Measurements from ENCODE around the gene DRD4.

DRD4 gene

DNA sequence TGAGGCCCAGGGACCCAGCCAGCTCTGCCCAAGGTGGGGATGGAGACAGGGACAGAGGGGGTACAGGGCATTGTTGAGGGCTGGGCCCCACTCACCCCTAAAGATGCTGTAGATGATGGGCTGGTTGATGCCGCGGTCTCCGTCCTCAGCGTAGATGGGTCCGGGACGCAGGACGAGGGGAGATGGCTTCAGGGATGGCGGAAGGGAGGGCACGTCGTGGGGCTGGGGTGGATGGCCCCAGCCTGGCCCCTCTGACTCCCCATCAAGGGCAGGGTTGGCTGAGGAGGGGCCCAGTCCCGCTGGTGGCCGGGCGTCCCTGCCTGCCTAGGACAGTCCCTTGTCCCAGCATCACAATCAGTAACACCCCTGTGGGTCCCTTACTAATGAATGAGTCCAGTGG lies 16.9 kb upstream of the DRD4 start:
- intact Hi-C loops (cut with DNase I; ENCODE audit: low total_unique reads): no loop called here
- DNase-seq: no peak
- Histone ChIP-seq H3K27me3 (peaks cover 0 to 5% of the 10 kb centered on the region in 2 donors), H3K27ac (no peak overlapping the region), H3K4me1 (peaks cover 0 to 8% (median 4%) of the 10 kb centered on the region in 4 donors), H3K4me3 (no peak overlapping the region), H3K36me3 (peaks cover 0 to 46% (median 5%) of the 10 kb centered on the region in 3 donors), H3K9me3 (no peaks in the 10 kb centered on the region)
- no peak for TF ChIP-seq CTCF (IDR thresholded peaks at IDR 0.05)

DNA sequence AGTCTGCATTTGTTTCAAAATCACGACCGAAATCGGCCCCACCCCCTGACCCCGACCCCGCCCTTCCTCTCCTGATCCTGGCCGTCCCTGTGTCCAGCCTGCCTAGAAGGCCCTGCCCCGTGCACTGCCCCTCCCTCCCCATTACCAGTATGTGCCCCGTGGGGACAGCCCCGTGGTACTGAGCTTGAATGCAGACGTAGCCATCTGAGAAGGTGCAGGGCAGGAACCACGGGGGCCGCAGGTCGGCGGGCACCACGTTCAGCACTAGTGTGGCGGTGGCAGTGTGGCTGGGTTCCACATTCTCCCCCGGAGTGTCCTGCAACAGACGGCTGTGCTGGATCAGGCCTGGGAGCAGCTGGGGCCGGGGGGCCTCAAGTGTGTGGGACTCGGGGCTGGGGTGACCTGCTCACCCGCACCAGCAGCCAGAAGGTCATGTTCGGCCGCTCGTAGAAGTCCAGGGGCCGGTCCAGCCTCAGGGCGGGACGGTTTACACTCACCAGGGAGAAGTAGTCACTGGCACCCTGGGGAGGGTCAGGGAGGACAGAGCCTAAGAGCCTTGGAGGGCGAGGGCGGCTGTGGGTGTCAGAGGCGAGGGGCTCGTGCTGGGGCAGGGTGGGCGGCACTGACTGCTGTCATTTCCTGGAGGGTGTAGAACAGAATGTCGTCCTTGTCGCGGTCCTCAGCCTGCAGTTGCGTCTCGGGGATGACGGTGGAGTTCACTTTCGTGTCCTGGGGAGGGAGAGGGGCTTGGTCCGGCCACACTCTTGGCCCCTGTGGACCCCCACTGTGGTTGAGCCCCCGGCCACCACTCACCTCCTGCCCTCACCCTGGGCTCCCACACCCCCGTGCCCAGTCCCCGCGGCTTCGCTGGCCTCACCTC lies 15.9 kb upstream of the DRD4 start:
- Histone ChIP-seq H3K9me3 (no peaks in the 10 kb centered on the region), H3K4me3 (no peak overlapping the region), H3K36me3 (peaks cover 0 to 46% (median 5%) of the 10 kb centered on the region in 3 donors), H3K27me3 (peaks cover 0 to 5% of the 10 kb centered on the region in 2 donors), H3K4me1 (peaks cover 0 to 3% (median 2%) of the 10 kb centered on the region in 4 donors), H3K27ac (no peak overlapping the region)
- intact Hi-C loops (cut with DNase I; ENCODE audit: low total_unique reads): no loop called here
- DNase-seq: no peak
- no peak for TF ChIP-seq CTCF (IDR thresholded peaks at IDR 0.05)

GRCh38 chr11:621838-622237 lies 15.2 kb upstream of the DRD4 start:
- H3K9me3 ChIP-seq: no peaks in the 10 kb centered on the region
- H3K36me3 ChIP-seq: peaks cover 0 to 46% (median 5%) of the 10 kb centered on the region in 3 donors
- H3K4me1 ChIP-seq: peaks cover 0 to 7% (median 1%) of the 10 kb centered on the region in 4 donors
- no peak for TF ChIP-seq CTCF (IDR thresholded peaks at IDR 0.05)
- no peak for DNase-seq
- H3K27ac ChIP-seq: no peak overlapping the region
- intact Hi-C loops (cut with DNase I; ENCODE audit: low total_unique reads): no loop called here
- peaks cover 0 to 5% of the 10 kb centered on the region in 2 donors for H3K27me3 ChIP-seq
- H3K4me3 ChIP-seq: no peak overlapping the region

DNA sequence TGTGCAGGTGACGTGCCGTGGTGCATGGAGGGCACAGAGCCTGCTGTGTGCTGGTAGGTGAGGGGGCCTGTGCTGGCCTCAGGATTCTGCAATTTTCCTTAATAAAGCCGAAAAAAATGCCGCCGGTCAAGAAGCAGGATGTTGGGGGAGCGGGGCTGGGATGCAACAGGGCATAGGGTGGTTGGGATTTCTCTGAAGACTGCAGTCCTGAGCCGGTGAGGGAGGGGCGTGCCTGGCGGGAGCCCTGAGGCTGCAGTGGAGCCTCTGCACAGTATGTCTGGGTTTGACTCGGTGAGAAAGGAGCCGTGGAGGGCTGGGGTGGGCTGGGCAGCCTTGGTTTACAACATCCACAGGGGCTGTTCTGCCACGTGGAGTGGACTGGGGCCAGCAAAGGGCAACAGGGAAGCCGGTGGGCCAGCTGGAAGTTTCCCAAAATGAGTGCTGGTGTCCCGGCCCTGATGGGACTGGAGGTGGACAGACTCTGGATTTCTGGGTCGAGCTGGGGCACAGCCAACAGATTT lies 13.7 kb upstream of the DRD4 start:
- TF ChIP-seq CTCF (IDR thresholded peaks at IDR 0.05): no peak
- H3K27me3 ChIP-seq: peaks cover 0 to 5% of the 10 kb centered on the region in 2 donors
- H3K4me3 ChIP-seq: no peak overlapping the region
- H3K27ac ChIP-seq: no peak overlapping the region
- intact Hi-C loops (cut with DNase I; ENCODE audit: low total_unique reads): no loop called here
- peaks cover 0 to 7% (median 2%) of the 10 kb centered on the region in 4 donors for H3K4me1 ChIP-seq
- H3K36me3 ChIP-seq: peaks cover 0 to 40% (median 0%) of the 10 kb centered on the region in 3 donors
- no peak for DNase-seq
- H3K9me3 ChIP-seq: no peaks in the 10 kb centered on the region

DNA sequence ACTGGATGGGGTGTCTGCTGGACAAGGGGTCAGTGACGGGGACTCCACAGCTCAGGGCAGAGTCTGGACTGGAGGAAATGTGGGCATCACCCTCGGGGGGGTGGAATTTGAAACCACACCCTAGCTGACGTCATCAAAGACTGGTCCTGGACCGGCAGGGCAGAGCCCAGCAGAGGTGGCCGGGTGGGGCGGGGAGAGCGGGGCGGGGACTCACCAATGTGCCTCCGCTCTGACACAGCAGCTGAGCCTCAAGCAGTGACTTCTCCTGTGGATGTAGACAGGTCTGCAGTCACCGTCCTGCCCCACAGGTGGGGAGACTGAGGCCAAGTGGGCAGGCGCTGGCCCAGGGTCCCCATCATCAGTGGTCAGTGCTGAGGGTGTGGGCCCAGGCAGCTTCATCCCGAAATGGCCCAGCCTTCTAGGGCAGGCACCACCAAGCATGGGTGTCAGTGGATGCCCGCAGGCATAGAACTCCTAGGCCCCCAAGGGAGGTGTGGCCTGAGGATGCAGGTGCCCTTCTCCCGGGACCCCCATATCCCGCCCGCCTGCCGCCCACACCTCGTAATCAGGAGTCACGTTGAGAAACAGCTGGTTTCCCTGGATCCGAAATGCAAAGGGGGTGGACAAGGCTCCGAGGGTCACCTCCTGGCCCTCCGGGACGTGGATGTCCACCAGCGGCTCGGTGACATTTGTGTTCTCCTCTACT lies 12.9 kb upstream of the DRD4 start:
- H3K4me1 ChIP-seq: peaks cover 0 to 7% (median 3%) of the 10 kb centered on the region in 4 donors
- peak in 1 of 2 donors; percentile 64 for DNase-seq
- H3K4me3 ChIP-seq: no peak overlapping the region
- no peak for TF ChIP-seq CTCF (IDR thresholded peaks at IDR 0.05)
- peaks cover 0 to 35% (median 0%) of the 10 kb centered on the region in 3 donors for H3K36me3 ChIP-seq
- no peaks in the 10 kb centered on the region for H3K9me3 ChIP-seq
- intact Hi-C loops (cut with DNase I; ENCODE audit: low total_unique reads): no loop called here
- H3K27me3 ChIP-seq: peaks cover 0 to 5% of the 10 kb centered on the region in 2 donors
- H3K27ac ChIP-seq: no peak overlapping the region
